HAP-1 (cell line): ENCODE results near the gene NF1.

Experiments
- DNase-seq, 2 experiments: peaks; one replicate each; pipeline ENCODE4 v3.0.0-alpha.2; 2016 to 2020; ENCODE audit warnings: low spot score in 2 of 2
- H3K27me3 ChIP-seq: fragments of 250-450 bp; sonication (Bioruptor Pico); 2 replicates; pipeline ENCODE4 v1.5.1; 2020; ENCODE audit warnings: low read depth, mild to moderate bottlenecking, moderate library complexity
- H3K36me3 ChIP-seq: fragments of 250-450 bp; sonication (Bioruptor Pico); replicated peaks from 2 replicates; pipeline ENCODE4 v1.5.1; 2020; ENCODE audit warnings: mild to moderate bottlenecking
- H3K4me1 ChIP-seq: fragments of 250-450 bp; sonication (Bioruptor Pico); 2 replicates; pipeline ENCODE4 v1.5.1; 2020; ENCODE audit warnings: mild to moderate bottlenecking
- H3K4me3 ChIP-seq: fragments of 250-450 bp; sonication (Bioruptor Pico); 2 replicates; pipeline ENCODE4 v1.5.1; 2020; ENCODE audit warnings: mild to moderate bottlenecking, moderate library complexity
- H3K9me3 ChIP-seq: fragments of 250-450 bp; sonication (Bioruptor Pico); 2 replicates; pipeline ENCODE4 v1.5.1; 2020; ENCODE audit warnings: mild to moderate bottlenecking, moderate library complexity
- in situ Hi-C: fragments of 300-500 bp; cut with MboI; formaldehyde crosslinking; loops from 3 replicates; pipeline ENCODE4 v1.14.3; 2020; ENCODE audit warnings: low sequenced_read_pairs, inconsistent platforms, mixed read lengths

NF1 gene

GRCh38 chr17:31413081-31413799 is 318.5 kb downstream of the NF1 start:
- in situ Hi-C loops: no loop called here
- H3K36me3 ChIP-seq: no peaks in the 10 kb centered on the region
- H3K4me1 ChIP-seq: no peaks in the 10 kb centered on the region
- no peak overlapping the region for H3K4me3 ChIP-seq
- H3K9me3 ChIP-seq: no peaks in the 10 kb centered on the region
- DNase-seq: no peak
- H3K27me3 ChIP-seq: no peaks in the 10 kb centered on the region

- no peaks in the 10 kb centered on the region for H3K4me1 ChIP-seq
- in situ Hi-C loops: no loop called here
- no peak for DNase-seq
These were observed 319.2 kb downstream of the NF1 start for GRCh38 chr17:31413874-31414549.

GRCh38 chr17:31414550-31414918 is 319.8 kb downstream of the NF1 start:
- H3K4me1 ChIP-seq: no peaks in the 10 kb centered on the region
- in situ Hi-C loops: no loop called here
- H3K27me3 ChIP-seq: no peaks in the 10 kb centered on the region
- H3K36me3 ChIP-seq: no peaks in the 10 kb centered on the region
- no peaks in the 10 kb centered on the region for H3K9me3 ChIP-seq
- DNase-seq: no peak
- H3K4me3 ChIP-seq: no peak overlapping the region

More at GRCh38 chr17:31413874-31414549, 319.2 kb downstream of the NF1 start:
- Histone ChIP-seq H3K9me3 (no peaks in the 10 kb centered on the region), H3K36me3 (no peaks in the 10 kb centered on the region), H3K27me3 (no peaks in the 10 kb centered on the region), H3K4me3 (no peak overlapping the region)

GRCh38 chr17:31415004-31415454 is 320.3 kb downstream of the NF1 start:
- no peaks in the 10 kb centered on the region for H3K9me3 ChIP-seq
- in situ Hi-C loops: no loop called here
- DNase-seq: no peak

GRCh38 chr17:31415640-31416502 is 321.1 kb downstream of the NF1 start:
- H3K36me3 ChIP-seq: no peaks in the 10 kb centered on the region
- in situ Hi-C loops: no loop called here
- no peaks in the 10 kb centered on the region for H3K4me1 ChIP-seq
- H3K27me3 ChIP-seq: no peaks in the 10 kb centered on the region
- DNase-seq: no peak
- no peak overlapping the region for H3K4me3 ChIP-seq
- no peaks in the 10 kb centered on the region for H3K9me3 ChIP-seq

More at GRCh38 chr17:31415004-31415454, 320.3 kb downstream of the NF1 start:
- Histone ChIP-seq H3K4me1 (no peaks in the 10 kb centered on the region), H3K27me3 (no peaks in the 10 kb centered on the region), H3K4me3 (no peak overlapping the region), H3K36me3 (no peaks in the 10 kb centered on the region)

- no peaks in the 10 kb centered on the region for H3K9me3 ChIP-seq
- no peak for DNase-seq
- in situ Hi-C loops: no loop called here
- no peak overlapping the region for H3K4me3 ChIP-seq
- H3K4me1 ChIP-seq: no peaks in the 10 kb centered on the region
- H3K36me3 ChIP-seq: no peaks in the 10 kb centered on the region
- no peaks in the 10 kb centered on the region for H3K27me3 ChIP-seq
These were observed 321.7 kb downstream of the NF1 start for GRCh38 chr17:31416503-31416923.

GRCh38 chr17:31417051-31417792 is 322.4 kb downstream of the NF1 start:
- Histone ChIP-seq H3K9me3 (peaks cover 4% of the 10 kb centered on the region; the same call in 1 of the 2 replicates), H3K4me1 (no peaks in the 10 kb centered on the region; the same call in 1 of the 2 replicates), H3K36me3 (no peaks in the 10 kb centered on the region), H3K4me3 (no peak overlapping the region), H3K27me3 (no peaks in the 10 kb centered on the region)
- in situ Hi-C loops: no loop called here
- no peak for DNase-seq

GRCh38 chr17:31418773-31419350 is 324.1 kb downstream of the NF1 start:
- Histone ChIP-seq H3K36me3 (no peaks in the 10 kb centered on the region), H3K4me3 (no peak overlapping the region), H3K27me3 (no peaks in the 10 kb centered on the region), H3K4me1 (no peaks in the 10 kb centered on the region; the same call in 1 of the 2 replicates), H3K9me3 (peaks cover 8% of the 10 kb centered on the region; the same call in 1 of the 2 replicates)
- no peak for DNase-seq
- in situ Hi-C loops: no loop called here

GRCh38 chr17:31422443-31422842 is 327.7 kb downstream of the NF1 start:
- in situ Hi-C loops: no loop called here
- no peak overlapping the region for H3K4me3 ChIP-seq

GRCh38 chr17:31424944-31425281 is 330.1 kb downstream of the NF1 start:
- H3K36me3 ChIP-seq: no peaks in the 10 kb centered on the region
- in situ Hi-C loops: loop anchor here (25.0 kb wide), 1 partner anchor 412 kb away; no protein-coding TSS in a partner anchor
- H3K4me3 ChIP-seq: no peak overlapping the region
- DNase-seq: peak in 1 of 2 experiments; percentile 79
- H3K9me3 ChIP-seq: peaks cover 8% of the 10 kb centered on the region; the same call in 1 of the 2 replicates
- H3K4me1 ChIP-seq: peaks cover 6% of the 10 kb centered on the region
- no peaks in the 10 kb centered on the region for H3K27me3 ChIP-seq

More at GRCh38 chr17:31422443-31422842, 327.7 kb downstream of the NF1 start:
- H3K27me3 ChIP-seq: no peaks in the 10 kb centered on the region
- no peak for DNase-seq
- no peaks in the 10 kb centered on the region for H3K36me3 ChIP-seq
- H3K9me3 ChIP-seq: peaks cover 8% of the 10 kb centered on the region; the same call in 1 of the 2 replicates
- H3K4me1 ChIP-seq: peaks cover 6% of the 10 kb centered on the region

- H3K36me3 ChIP-seq: no peaks in the 10 kb centered on the region
- no peaks in the 10 kb centered on the region for H3K27me3 ChIP-seq
- peaks cover 8% of the 10 kb centered on the region; the same call in 1 of the 2 replicates for H3K9me3 ChIP-seq
- peak in 1 of 2 experiments; percentile 68 for DNase-seq
- H3K4me1 ChIP-seq: peaks cover 6% of the 10 kb centered on the region
- in situ Hi-C loops: loop anchor here (25.0 kb wide), 1 partner anchor 412 kb away; no protein-coding TSS in a partner anchor
- no peak overlapping the region for H3K4me3 ChIP-seq
These were observed 330.7 kb downstream of the NF1 start for GRCh38 chr17:31425282-31426040.
